Gastroesophageal sphincter (tissue), 3 donors: ENCODE results near the gene CTAG1A.

ENCODE experiments used
- POLR2A ChIP-seq, 2 donors: fragments of 450-650 bp; IDR thresholded peaks; one replicate each; pipeline ENCODE4 v1.6.1; 2017; ENCODE audit warnings: antibody characterized with exemption in 2 of 2, mild to moderate bottlenecking in 2 of 2, moderate library complexity in 1 of 2
- TF ChIP-seq, protein P1 (sequence below), 4 experiments: fragments of 200-600 bp in 2 of 4; fragments of 450-650 bp in 2 of 4; sonication (generic) in 1 of 4; IDR thresholded peaks; one replicate each; pipeline ENCODE4 v1.5.1; 2017 to 2019; ENCODE audit warnings: antibody characterized with exemption in 4 of 4, mild to moderate bottlenecking in 2 of 4, moderate library complexity in 2 of 4

DNA sequence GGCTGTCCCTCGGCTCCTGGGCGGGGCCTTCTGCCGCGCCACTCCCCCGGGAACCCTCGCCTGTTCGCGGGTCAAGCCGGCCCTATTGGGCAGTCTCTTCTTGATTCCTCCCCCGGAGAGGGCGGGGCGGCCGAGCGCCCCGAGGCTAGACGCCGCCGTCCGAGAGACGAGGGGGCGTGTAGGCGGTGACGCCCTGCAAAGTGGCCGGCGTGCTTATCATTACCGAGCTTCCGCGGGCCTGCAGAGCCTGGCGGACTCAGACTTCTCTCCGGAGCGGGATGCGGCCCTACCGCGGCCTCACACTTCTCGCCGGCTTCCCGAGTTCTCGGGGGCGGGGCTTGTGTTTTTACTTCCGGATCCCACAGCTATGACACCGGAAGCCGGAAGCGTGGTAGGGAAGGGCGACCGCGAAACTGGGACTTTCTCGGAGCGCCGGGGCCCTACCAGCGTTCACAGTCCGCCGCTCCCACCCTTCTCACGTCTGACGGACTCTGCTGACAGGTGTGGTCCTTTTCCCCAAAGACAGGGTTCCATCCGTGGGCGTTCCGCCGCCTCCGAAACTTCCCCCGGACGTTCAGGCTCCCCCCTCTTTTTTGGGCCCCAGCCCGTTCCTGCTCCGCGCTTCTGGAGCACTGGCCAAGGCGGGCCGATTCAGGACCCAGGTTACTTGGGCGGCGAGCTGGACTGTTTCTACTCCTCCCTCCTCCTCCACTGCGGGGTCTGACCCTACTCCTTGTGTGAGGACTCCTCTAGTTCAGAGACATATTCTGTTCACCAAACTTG, 37.5 kb upstream of the CTAG1A start, which contains the start of gene IKBKG:
- TF ChIP-seq, protein P1, sequence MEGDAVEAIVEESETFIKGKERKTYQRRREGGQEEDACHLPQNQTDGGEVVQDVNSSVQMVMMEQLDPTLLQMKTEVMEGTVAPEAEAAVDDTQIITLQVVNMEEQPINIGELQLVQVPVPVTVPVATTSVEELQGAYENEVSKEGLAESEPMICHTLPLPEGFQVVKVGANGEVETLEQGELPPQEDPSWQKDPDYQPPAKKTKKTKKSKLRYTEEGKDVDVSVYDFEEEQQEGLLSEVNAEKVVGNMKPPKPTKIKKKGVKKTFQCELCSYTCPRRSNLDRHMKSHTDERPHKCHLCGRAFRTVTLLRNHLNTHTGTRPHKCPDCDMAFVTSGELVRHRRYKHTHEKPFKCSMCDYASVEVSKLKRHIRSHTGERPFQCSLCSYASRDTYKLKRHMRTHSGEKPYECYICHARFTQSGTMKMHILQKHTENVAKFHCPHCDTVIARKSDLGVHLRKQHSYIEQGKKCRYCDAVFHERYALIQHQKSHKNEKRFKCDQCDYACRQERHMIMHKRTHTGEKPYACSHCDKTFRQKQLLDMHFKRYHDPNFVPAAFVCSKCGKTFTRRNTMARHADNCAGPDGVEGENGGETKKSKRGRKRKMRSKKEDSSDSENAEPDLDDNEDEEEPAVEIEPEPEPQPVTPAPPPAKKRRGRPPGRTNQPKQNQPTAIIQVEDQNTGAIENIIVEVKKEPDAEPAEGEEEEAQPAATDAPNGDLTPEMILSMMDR (IDR thresholded peaks at IDR 0.05): no peak
- no peak for TF ChIP-seq POLR2A (IDR thresholded peaks at IDR 0.05)
